Erythroblast (primary cell): ENCODE measurements around the gene LHPP.

Experiments
- GATA1 ChIP-seq: IDR thresholded peaks from 2 replicates; pipeline ENCODE4 v1.6.1; 2011; ENCODE audit warnings: low read depth, mild to moderate bottlenecking, control low read depth, low read length, moderate library complexity
- POLR2A ChIP-seq: IDR thresholded peaks from 2 replicates; pipeline ENCODE4 v1.6.1; 2011; ENCODE audit warnings: mild to moderate bottlenecking, low read length

DNA sequence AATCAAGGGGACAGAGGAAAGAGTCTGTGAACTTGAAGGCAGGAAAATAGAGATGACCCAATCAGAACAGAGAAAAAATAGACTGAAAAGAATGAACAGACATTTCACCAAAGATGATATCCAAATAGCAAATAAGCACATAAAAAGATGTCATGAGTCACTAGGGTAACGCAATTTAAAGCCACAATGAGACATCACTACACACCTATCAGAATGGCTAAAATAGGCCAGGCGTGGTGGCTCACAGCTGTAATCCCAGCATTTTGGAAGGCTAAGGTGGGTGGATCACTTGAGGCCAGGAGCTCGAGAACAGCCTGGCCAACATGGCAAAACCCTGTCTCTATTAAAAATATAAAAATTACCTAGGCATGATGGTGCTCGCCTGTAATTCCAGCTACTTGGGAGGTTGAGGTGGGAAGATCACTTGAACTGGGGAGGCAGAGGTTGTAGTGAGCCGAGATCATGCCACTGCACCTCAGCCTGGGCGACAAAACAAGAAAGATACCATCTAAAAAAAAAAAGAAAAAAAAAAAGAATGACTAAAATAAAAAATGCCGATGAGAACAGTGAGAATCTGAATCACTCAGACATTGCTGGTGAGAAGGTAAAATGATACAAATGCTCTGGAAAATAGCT is 100.9 kb downstream of the LHPP start:
- TF ChIP-seq POLR2A, result no peak
- TF ChIP-seq GATA1, result no peak
